Measurements from ENCODE around the gene SIX2.

DNA sequence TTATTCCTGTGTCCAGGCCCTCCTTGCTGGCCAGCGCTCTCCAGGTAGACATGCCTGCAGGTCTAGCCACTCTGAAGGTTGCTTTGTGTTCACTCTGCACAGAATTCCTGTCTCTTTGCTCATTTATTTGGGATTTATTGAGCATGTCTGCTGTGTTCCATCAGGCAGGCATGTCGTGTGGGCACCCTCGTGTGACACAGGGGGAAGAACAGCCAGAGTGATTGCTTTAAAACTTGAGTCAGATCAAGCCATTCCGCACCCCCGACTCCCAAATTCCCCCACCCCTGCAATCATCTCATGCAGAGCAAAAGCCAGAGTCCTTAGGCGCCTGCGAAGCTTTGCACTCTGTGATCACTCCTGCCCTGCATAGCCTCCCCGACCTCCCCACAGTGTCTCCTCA is 44.7 kb upstream of the SIX2 start:
- TF ChIP-seq, protein P1, sequence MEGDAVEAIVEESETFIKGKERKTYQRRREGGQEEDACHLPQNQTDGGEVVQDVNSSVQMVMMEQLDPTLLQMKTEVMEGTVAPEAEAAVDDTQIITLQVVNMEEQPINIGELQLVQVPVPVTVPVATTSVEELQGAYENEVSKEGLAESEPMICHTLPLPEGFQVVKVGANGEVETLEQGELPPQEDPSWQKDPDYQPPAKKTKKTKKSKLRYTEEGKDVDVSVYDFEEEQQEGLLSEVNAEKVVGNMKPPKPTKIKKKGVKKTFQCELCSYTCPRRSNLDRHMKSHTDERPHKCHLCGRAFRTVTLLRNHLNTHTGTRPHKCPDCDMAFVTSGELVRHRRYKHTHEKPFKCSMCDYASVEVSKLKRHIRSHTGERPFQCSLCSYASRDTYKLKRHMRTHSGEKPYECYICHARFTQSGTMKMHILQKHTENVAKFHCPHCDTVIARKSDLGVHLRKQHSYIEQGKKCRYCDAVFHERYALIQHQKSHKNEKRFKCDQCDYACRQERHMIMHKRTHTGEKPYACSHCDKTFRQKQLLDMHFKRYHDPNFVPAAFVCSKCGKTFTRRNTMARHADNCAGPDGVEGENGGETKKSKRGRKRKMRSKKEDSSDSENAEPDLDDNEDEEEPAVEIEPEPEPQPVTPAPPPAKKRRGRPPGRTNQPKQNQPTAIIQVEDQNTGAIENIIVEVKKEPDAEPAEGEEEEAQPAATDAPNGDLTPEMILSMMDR (IDR thresholded peaks at IDR 0.05): no peak
- no peak for TF ChIP-seq POLR2A (IDR thresholded peaks at IDR 0.05)

Measured in lower leg skin (tissue), 3 donors.